B cell (primary cell): ENCODE results near the gene ESYT3. TPM values are rescaled to one million over a fixed set of nuclear protein-coding genes. Genes with fewer than 3 reads are reported as not detected.

Experiments
- ATAC-seq: fragments of 200-7000 bp; cut with Tn5 transposase; one replicate; pipeline ENCODE4 v1.10.0; 2021; ENCODE audit warnings: low read depth, mild to moderate bottlenecking, moderate number of reproducible peaks, moderate library complexity
- CTCF ChIA-PET: fragments of 350-600 bp; sonication (Branson Sonifier 250); formaldehyde crosslinking; loops from one replicate; lab custom pipeline; 2021; ENCODE audit warnings: antibody characterized with exemption, inconsistent platforms; lab: Charles Lee
- POLR2A ChIA-PET: fragments of 350-600 bp; sonication (Branson Sonifier 250); formaldehyde crosslinking; loops from one replicate; lab custom pipeline; 2021; ENCODE audit warnings: antibody characterized with exemption; lab: Charles Lee
- DNase-seq: peaks from one replicate; pipeline ENCODE4 v3.0.0; 2013
- H2AFZ ChIP-seq: 2 replicates; pipeline ENCODE4 v1.6.1; 2012; ENCODE audit warnings: mild to moderate bottlenecking, low read depth, low read length; ENCODE audit not compliant: insufficient read depth, poor library complexity, severe bottlenecking
- H3K27ac ChIP-seq, 2 donors: 1 replicate in 1 of 2; 2 replicates in 1 of 2; pipeline ENCODE4 v1.5.1; 2012 to 2013; ENCODE audit warnings: low read length in 2 of 2, mild to moderate bottlenecking in 2 of 2, moderate library complexity in 1 of 2
- H3K27me3 ChIP-seq, 4 experiments: fragments of 200-600 bp in 1 of 4; sonication (generic) in 1 of 4; replicated peaks in 1 of 4; 1 replicate in 2 of 4; 2 replicates in 2 of 4; pipeline versions ENCODE4 v1.6.1 to v1.7.0; 2013 to 2016; ENCODE audit warnings: low read length in 3 of 4, mild to moderate bottlenecking in 2 of 4, mixed read lengths in 1 of 4, moderate library complexity in 1 of 4; ENCODE audit not compliant: insufficient read depth in 4 of 4, control insufficient read depth in 3 of 4; ENCODE audit errors: control extremely low read depth in 1 of 4
- H3K36me3 ChIP-seq, 2 experiments: replicated peaks in 1 of 2; 1 replicate in 1 of 2; 2 replicates in 1 of 2; pipeline versions ENCODE4 v1.6.1 to v1.7.1; 2013; ENCODE audit warnings: low read length in 1 of 2; ENCODE audit not compliant: insufficient read depth in 2 of 2, control insufficient read depth in 1 of 2; ENCODE audit errors: control extremely low read depth in 1 of 2, extremely low read depth in 1 of 2
- H3K4me1 ChIP-seq, 2 donors: fragments of 200-600 bp in 1 of 2; sonication (generic) in 1 of 2; 1 replicate in 1 of 2; 2 replicates in 1 of 2; pipeline versions ENCODE4 v1.5.1 to v1.6.1; 2013 to 2017; ENCODE audit warnings: low read length in 2 of 2; ENCODE audit not compliant: control insufficient read depth in 2 of 2, insufficient read depth in 2 of 2
- H3K4me2 ChIP-seq: replicated peaks from 2 replicates; pipeline ENCODE3; 2012; ENCODE audit warnings: mild to moderate bottlenecking, low read depth, low read length; ENCODE audit not compliant: poor library complexity, severe bottlenecking
- H3K4me3 ChIP-seq, 5 experiments: fragments of 200-600 bp in 1 of 5; sonication (generic) in 1 of 5; 1 replicate in 3 of 5; 2 replicates in 2 of 5; pipeline versions ENCODE4 v1.5.1 to v1.7.0; 2011 to 2016; ENCODE audit warnings: low read length in 4 of 5, mild to moderate bottlenecking in 4 of 5, low read depth in 2 of 5, control low read depth in 1 of 5, moderate library complexity in 1 of 5; ENCODE audit not compliant: insufficient read depth in 1 of 5; ENCODE audit errors: control extremely low read depth in 1 of 5, extremely low read depth in 1 of 5
- H3K79me2 ChIP-seq: fragments of 200-600 bp; sonication (generic); one replicate; pipeline ENCODE4 v1.6.0; 2016; ENCODE audit warnings: low read length; ENCODE audit not compliant: control insufficient read depth, insufficient read depth
- H3K9ac ChIP-seq: fragments of 200-600 bp; sonication (generic); 2 replicates; pipeline ENCODE4 v1.6.1; 2017; ENCODE audit warnings: mild to moderate bottlenecking, low read length, moderate library complexity
- H3K9me3 ChIP-seq, 3 donors: one replicate each; pipeline versions ENCODE4 v1.6.1 to v1.7.1; 2013; ENCODE audit warnings: low read length in 2 of 3; ENCODE audit not compliant: control insufficient read depth in 2 of 3, insufficient read depth in 1 of 3; ENCODE audit errors: control extremely low read depth in 1 of 3
- H4K20me1 ChIP-seq: 2 replicates; pipeline ENCODE4 v1.6.0; 2012; ENCODE audit warnings: mild to moderate bottlenecking, low read length; ENCODE audit not compliant: insufficient read depth, control insufficient read depth, poor library complexity, severe bottlenecking
- H3K27ac Mint-ChIP-seq: one replicate; pipeline ENCODE4 v1.8.0; 2021; ENCODE audit warnings: mixed read lengths
- H3K27me3 Mint-ChIP-seq: one replicate; pipeline ENCODE4 v1.8.0; 2021; ENCODE audit warnings: mixed read lengths
- H3K4me1 Mint-ChIP-seq: one replicate; pipeline ENCODE4 v1.8.0; 2021; ENCODE audit warnings: mixed read lengths
- H3K4me3 Mint-ChIP-seq: one replicate; pipeline ENCODE4 v1.8.0; 2021; ENCODE audit warnings: mixed read lengths
- H3K9me3 Mint-ChIP-seq: one replicate; pipeline ENCODE4 v1.8.0; 2022; ENCODE audit warnings: mixed read lengths; ENCODE audit not compliant: insufficient read depth
- CTCF ChIP-seq: fragments of 200-600 bp; IDR thresholded peaks from one replicate; pipeline ENCODE4 v1.8.0; 2022; ENCODE audit warnings: antibody characterized with exemption, mild to moderate bottlenecking
- EZH2 ChIP-seq: IDR thresholded peaks from 2 replicates; pipeline ENCODE4 v1.6.1; 2012; ENCODE audit warnings: borderline replicate concordance, low read depth, mild to moderate bottlenecking, moderate library complexity, low read length; ENCODE audit not compliant: insufficient read depth, poor library complexity, severe bottlenecking
- whole genome bisulfite sequencing: methylation state at CpG from one replicate; pipeline ENCODE4 v1.1.5; 2013; ENCODE audit warnings: missing lambda C conversion rate; ENCODE audit not compliant: insufficient coverage; 5-methylcytosine and 5-hydroxymethylcytosine counted together
- intact Hi-C: fragments of 100-400 bp; cut with micrococcal nuclease; formaldehyde crosslinking; loops from one replicate; pipeline ENCODE4 v1.10.0; 2022
- polyA plus RNA-seq: library from polyadenylated mRNA; depleted of rRNA; stranded (reverse); fragments of >200 nt; gene quantifications from 2 replicates; pipeline ENCODE4 v1.2.3, GENCODE V29; 2012
- total RNA-seq, 2 donors: library from RNA; stranded (reverse); fragments of 120-200 nt in 1 of 2; gene quantifications; 1 replicate in 1 of 2; 2 replicates in 1 of 2; pipeline versions ENCODE4 v1.2.3 to v1.2.4, GENCODE V29; 2013 to 2022

ESYT3 gene
- total and polyA plus RNA-seq, 2 donors (not counting 1 experiment from before 2014, with no cell fraction given): not detected

- 89% methylated on average over 1 of the region's 1 CpG for WGBS
- no peaks in the 10 kb centered on the region for H3K27me3 ChIP-seq
- Mint-ChIP-seq H3K27ac (no peak overlapping the region), H3K4me3 (no peak overlapping the region), H3K4me1 (no peaks in the 10 kb centered on the region), H3K9me3 (peaks cover 15% of the 10 kb centered on the region), H3K27me3 (no peaks in the 10 kb centered on the region)
- H3K4me1 ChIP-seq: no peaks in the 10 kb centered on the region
- no peaks in the 10 kb centered on the region for H4K20me1 ChIP-seq
- no peak for ATAC-seq
- H3K4me3 ChIP-seq: no peak overlapping the region
- no peak overlapping the region for H2AFZ ChIP-seq
- TF ChIP-seq CTCF (no peak), EZH2 (no peak)
- no peak overlapping the region for H3K27ac ChIP-seq
- POLR2A ChIA-PET: no interaction called here
- peaks cover 1 to 10% (median 6%) of the 10 kb centered on the region in 3 donors for H3K9me3 ChIP-seq
- no peaks in the 10 kb centered on the region for H3K79me2 ChIP-seq
- H3K9ac ChIP-seq: no peak overlapping the region
- CTCF ChIA-PET: no interaction called here
- intact Hi-C loops: no loop called here
- H3K4me2 ChIP-seq: no peak overlapping the region
- H3K36me3 ChIP-seq: no peaks in the 10 kb centered on the region
- no peak for DNase-seq
Measured at GRCh38 chr3:138491971-138492370, 57.6 kb downstream of the ESYT3 start.

GRCh38 chr3:138492980-138493675, 58.7 kb downstream of the ESYT3 start:
- Histone ChIP-seq H3K4me1 (no peaks in the 10 kb centered on the region), H2AFZ (no peak overlapping the region), H3K36me3 (no peaks in the 10 kb centered on the region), H3K9me3 (peaks cover 0 to 9% (median 0%) of the 10 kb centered on the region in 3 donors), H3K27ac (no peak overlapping the region), H3K4me3 (no peak overlapping the region), H3K27me3 (no peaks in the 10 kb centered on the region), H3K9ac (no peak overlapping the region), H3K4me2 (no peak overlapping the region), H4K20me1 (no peaks in the 10 kb centered on the region), H3K79me2 (no peaks in the 10 kb centered on the region)
- Mint-ChIP-seq H3K9me3 (peaks cover 8% of the 10 kb centered on the region), H3K4me3 (no peak overlapping the region), H3K27me3 (no peaks in the 10 kb centered on the region), H3K27ac (no peak overlapping the region), H3K4me1 (no peaks in the 10 kb centered on the region)
- DNase-seq (no peak), ATAC-seq (no peak)
- ChIA-PET POLR2A (no interaction called here), CTCF (no interaction called here)
- WGBS: 86% methylated on average over 3 of the region's 4 CpGs
- no peak for TF ChIP-seq EZH2
- TF ChIP-seq CTCF: no peak
- intact Hi-C loops: no loop called here
